ENCODE results near the gene RAB20. TPM values are rescaled to one million over a fixed set of nuclear protein-coding genes. Genes with fewer than 3 reads are reported as not detected.

The RAB20 gene
- total RNA-seq, 1 experiment from 2014 or later = 10.6 TPM

DNA sequence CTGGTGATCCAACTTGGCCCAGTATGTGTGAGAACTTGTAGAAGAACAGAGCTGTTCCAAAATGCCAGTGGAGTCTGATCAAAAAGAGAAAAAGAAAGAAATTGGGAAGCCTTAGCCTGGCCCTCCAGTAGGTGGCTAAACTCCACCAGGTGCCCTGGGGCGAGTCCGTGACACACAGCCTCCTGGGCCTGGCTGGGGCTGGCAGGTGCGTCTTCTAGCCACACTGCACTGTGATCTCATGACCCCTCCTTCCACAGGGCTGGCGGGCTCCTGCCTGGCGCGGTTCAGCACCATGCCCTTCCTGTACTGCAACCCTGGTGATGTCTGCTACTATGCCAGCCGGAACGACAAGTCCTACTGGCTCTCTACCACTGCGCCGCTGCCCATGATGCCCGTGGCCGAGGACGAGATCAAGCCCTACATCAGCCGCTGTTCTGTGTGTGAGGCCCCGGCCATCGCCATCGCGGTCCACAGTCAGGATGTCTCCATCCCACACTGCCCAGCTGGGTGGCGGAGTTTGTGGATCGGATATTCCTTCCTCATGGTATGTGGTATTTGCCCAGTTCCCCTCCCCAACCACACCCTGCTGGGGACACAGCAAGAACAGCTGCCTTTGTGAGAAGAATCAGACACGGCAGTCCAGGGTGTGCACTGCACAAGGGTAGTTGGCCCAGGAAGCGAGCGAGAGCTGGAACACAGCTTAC is 53.7 kb downstream of the RAB20 start:
- BruUV-seq (replicated peaks) = no TSS peak
- DNase-seq (ENCODE audit: low read depth, low spot score) = no peak

More for the DNA sequence above, 53.7 kb downstream of the RAB20 start:
- no peaks in the 10 kb centered on the region for H4K20me1 ChIP-seq (ENCODE audit: insufficient read depth)
- no peak overlapping the region for H3K9ac ChIP-seq (ENCODE audit: low read length)
- H3K4me2 ChIP-seq (ENCODE audit: low read length) = peak overlapping the region; percentile 61
- POLR2A ChIA-PET = no interaction called here
- peak; percentile 79 for ATAC-seq
- H3K4me1 ChIP-seq (ENCODE audit: control insufficient read depth in 1 of 2, insufficient read depth in 2 of 2, low read length in 2 of 2) = peaks cover 11 to 27% of the 10 kb centered on the region in 2 experiments
- H3K27me3 ChIP-seq (ENCODE audit: insufficient read depth, low read length) = no peaks in the 10 kb centered on the region
- RAD21 ChIA-PET (ENCODE audit: low non-redundant PET in 1 of 2, low total read pairs in 2 of 2, uncharacterized antibody in 2 of 2, unreplicated experiment in 2 of 2) = no interaction called here
- no peaks in the 10 kb centered on the region for H3K79me2 ChIP-seq (ENCODE audit: insufficient read depth, low read length)
- H3K9me2 ChIP-seq (ENCODE audit: insufficient read depth) = no peaks in the 10 kb centered on the region
- intact Hi-C loops (cut with micrococcal nuclease) = no loop called here
- no peak overlapping the region for H3K4me3 ChIP-seq (replicated peaks in 1 of 2; ENCODE audit: low read depth in 1 of 2, low read length in 2 of 2)
- no peaks in the 10 kb centered on the region for H3K36me3 ChIP-seq (ENCODE audit: control insufficient read depth in 1 of 2, insufficient read depth in 2 of 2, low read length in 2 of 2)
- CTCF ChIA-PET = no interaction called here
- no peak overlapping the region for H3K27ac ChIP-seq (ENCODE audit: low read depth, low read length)
- TF ChIP-seq CTCF (IDR thresholded peaks at IDR 0.05 in 2 of 3, conservative IDR thresholded peaks at IDR 0.05 in 1 of 3; ENCODE audit: borderline replicate concordance in 1 of 3, insufficient read depth in 1 of 3, low read depth in 2 of 3, low read length in 2 of 3) = peak in 2 of 3 experiments; percentile 28 to 41; a peak in 1 of 6 replicates
- TF ChIP-seq, protein P1, sequence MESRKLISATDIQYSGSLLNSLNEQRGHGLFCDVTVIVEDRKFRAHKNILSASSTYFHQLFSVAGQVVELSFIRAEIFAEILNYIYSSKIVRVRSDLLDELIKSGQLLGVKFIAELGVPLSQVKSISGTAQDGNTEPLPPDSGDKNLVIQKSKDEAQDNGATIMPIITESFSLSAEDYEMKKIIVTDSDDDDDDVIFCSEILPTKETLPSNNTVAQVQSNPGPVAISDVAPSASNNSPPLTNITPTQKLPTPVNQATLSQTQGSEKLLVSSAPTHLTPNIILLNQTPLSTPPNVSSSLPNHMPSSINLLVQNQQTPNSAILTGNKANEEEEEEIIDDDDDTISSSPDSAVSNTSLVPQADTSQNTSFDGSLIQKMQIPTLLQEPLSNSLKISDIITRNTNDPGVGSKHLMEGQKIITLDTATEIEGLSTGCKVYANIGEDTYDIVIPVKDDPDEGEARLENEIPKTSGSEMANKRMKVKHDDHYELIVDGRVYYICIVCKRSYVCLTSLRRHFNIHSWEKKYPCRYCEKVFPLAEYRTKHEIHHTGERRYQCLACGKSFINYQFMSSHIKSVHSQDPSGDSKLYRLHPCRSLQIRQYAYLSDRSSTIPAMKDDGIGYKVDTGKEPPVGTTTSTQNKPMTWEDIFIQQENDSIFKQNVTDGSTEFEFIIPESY (IDR thresholded peaks at IDR 0.05; ENCODE audit: extremely low read depth, insufficient replicate concordance, low read length) = no peak
- no peak for TF ChIP-seq CEBPB (IDR thresholded peaks at IDR 0.05; ENCODE audit: low read depth)
- TF ChIP-seq SIN3A (IDR thresholded peaks at IDR 0.05; ENCODE audit: low read depth) = no peak
- TF ChIP-seq YY1 (IDR thresholded peaks at IDR 0.05; ENCODE audit: extremely low read depth, insufficient replicate concordance, low read depth, low read length) = no peak
- no peak for TF ChIP-seq CBX3 (IDR thresholded peaks at IDR 0.05; ENCODE audit: low read depth)
- TF ChIP-seq RAD21 (IDR thresholded peaks at IDR 0.05; ENCODE audit: low read depth) = 0 out of 2 replicates have a peak, but pooled peaks have one; percentile 23
- no peak overlapping the region for H2AFZ ChIP-seq (ENCODE audit: low read depth, low read length, poor library complexity, severe bottlenecking)
- H3K9me3 ChIP-seq (ENCODE audit: control insufficient read depth in 1 of 2, insufficient read depth in 1 of 2, low read depth in 1 of 2, low read length in 2 of 2) = no peaks in the 10 kb centered on the region

Measured in HCT116 (cell line).